ENCODE measurements around the gene RAF1. TPM values are rescaled to one million over a fixed set of nuclear protein-coding genes. Genes with fewer than 3 reads are reported as not detected.
A peak's percentile ranks its signal among the peaks of the same experiment; 100 is the strongest.

Gene RAF1
- 115 and 130 TPM in 2 replicates for total RNA-seq (ENCODE audit: low replicate concordance)

DNA sequence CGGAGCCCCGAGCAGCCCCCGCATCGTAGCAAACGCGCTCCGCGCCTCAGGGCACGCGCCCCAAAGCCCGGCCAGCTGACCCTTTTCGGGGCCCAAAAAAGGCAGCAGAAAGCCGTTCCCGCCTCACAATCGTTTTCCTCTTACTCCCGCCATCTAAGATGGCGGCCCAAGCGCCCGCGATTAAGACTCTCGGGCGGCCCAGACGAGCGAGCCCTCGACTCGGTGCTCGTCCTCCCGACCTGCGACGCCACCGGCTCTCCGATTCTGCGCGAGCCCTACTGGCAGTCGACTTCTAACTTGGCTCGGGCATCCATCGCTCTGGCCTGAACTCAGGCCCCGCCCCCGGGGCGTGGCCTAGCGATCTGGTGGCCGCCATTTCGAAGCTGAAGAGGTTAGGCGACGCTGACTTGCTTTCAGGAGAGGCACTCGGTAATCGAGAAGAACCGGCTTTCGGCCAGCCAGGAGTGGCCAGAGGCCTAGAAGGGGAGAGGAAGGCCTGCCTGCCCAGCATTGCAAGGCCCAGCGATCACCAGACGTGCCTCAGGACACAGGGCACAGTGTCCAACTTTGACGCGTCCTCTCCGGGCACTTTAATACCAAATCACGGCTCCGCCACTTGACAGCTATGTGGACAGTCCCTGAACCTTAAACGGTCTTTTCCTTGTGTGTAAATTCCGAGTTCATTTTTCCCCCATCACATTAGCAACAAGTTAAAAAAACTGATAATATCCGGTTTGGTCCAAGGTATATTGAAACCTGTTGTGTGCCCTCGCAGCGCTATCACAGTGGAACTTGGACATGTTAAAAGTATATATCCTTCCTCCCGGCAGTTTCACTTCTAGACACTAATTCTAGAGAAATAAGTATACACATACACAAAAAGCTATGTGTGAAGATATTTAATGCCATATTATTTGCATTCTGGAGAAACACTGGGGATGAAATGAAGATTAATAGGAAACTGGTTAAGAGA is at the start of gene RAF1:
Gene RAF1, minus strand, starts transcription at position 182 of the 973 bp plus-strand sequence. CDS start 45,396 bp downstream, outside the sequence.
- H3K4me2 ChIP-seq, result peak within 1 kb of the TSS; percentile 85
- H3K27me3 ChIP-seq, result no peaks in the 10 kb centered on the region
- Mint-ChIP-seq H3K27ac (peak within 1 kb of the TSS; percentile 100), H3K4me1 (peaks cover 27% of the 10 kb centered on the region), H3K36me3 (no peaks in the 10 kb centered on the region), H3K4me3 (peak within 1 kb of the TSS; percentile 90), H3K27me3 (ENCODE audit: insufficient read depth, low read depth) (peaks cover 4% of the 10 kb centered on the region), H3K9me3 (no peaks in the 10 kb centered on the region)
- peak within 1 kb of the TSS; percentile 90 for H3K4me3 ChIP-seq
- no peaks in the 10 kb centered on the region for H3K36me3 ChIP-seq
- H3K79me2 ChIP-seq (ENCODE audit: low read depth), result peaks cover 47% of the 10 kb centered on the region
- H3K9ac ChIP-seq, result peak within 1 kb of the TSS; percentile 98
- DNase-seq (ENCODE audit: low spot score), result peak; percentile 100
- H3K27ac ChIP-seq, result peak within 1 kb of the TSS; percentile 98
- peaks cover 21% of the 10 kb centered on the region for H4K20me1 ChIP-seq (ENCODE audit: low read depth)
- peak within 1 kb of the TSS; percentile 97 for H2AFZ ChIP-seq (replicated peaks)
- no peak for TF ChIP-seq EZH2phosphoT487 (IDR thresholded peaks at IDR 0.05)
- TF ChIP-seq, protein P1, sequence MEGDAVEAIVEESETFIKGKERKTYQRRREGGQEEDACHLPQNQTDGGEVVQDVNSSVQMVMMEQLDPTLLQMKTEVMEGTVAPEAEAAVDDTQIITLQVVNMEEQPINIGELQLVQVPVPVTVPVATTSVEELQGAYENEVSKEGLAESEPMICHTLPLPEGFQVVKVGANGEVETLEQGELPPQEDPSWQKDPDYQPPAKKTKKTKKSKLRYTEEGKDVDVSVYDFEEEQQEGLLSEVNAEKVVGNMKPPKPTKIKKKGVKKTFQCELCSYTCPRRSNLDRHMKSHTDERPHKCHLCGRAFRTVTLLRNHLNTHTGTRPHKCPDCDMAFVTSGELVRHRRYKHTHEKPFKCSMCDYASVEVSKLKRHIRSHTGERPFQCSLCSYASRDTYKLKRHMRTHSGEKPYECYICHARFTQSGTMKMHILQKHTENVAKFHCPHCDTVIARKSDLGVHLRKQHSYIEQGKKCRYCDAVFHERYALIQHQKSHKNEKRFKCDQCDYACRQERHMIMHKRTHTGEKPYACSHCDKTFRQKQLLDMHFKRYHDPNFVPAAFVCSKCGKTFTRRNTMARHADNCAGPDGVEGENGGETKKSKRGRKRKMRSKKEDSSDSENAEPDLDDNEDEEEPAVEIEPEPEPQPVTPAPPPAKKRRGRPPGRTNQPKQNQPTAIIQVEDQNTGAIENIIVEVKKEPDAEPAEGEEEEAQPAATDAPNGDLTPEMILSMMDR (IDR thresholded peaks at IDR 0.05), result no peak
- no peak for TF ChIP-seq EZH2 (IDR thresholded peaks at IDR 0.05)
- peaks cover 10% of the 10 kb centered on the region for H3F3A ChIP-seq (ENCODE audit: low read depth)
- H3K9me3 ChIP-seq (ENCODE audit: low read depth), result no peaks in the 10 kb centered on the region
- peaks cover 7% of the 10 kb centered on the region for H3K4me1 ChIP-seq

DNA sequence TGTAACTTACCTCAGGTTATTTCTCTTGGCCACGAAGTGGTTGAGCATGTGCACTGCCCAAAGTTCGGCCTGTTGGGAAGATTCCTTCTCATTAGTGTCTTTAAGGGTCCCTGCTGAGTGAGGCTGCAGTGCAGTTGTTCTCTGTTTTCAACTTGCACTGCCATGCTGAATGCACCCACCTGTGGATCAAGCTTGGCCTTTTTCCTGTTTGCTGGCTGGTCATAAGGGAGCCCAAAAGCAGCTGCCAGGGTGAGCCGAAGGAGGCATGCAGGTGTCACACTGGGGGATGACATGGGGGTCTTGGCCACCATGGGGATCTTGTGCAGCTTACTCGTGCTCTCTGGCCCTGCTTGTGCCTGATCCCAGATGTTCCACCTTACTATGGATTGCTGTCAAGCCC is 46.1 kb upstream of the RAF1 start:
- Mint-ChIP-seq H3K4me1 (no peaks in the 10 kb centered on the region), H3K9me3 (no peaks in the 10 kb centered on the region), H3K27ac (no peak overlapping the region), H3K27me3 (ENCODE audit: insufficient read depth, low read depth) (peaks cover 5% of the 10 kb centered on the region), H3K36me3 (no peaks in the 10 kb centered on the region), H3K4me3 (no peak overlapping the region)
- no peaks in the 10 kb centered on the region for H4K20me1 ChIP-seq (ENCODE audit: low read depth)
- no peaks in the 10 kb centered on the region for H3K4me1 ChIP-seq
- H3F3A ChIP-seq (ENCODE audit: low read depth), result no peaks in the 10 kb centered on the region
- no peaks in the 10 kb centered on the region for H3K36me3 ChIP-seq
- no peak for DNase-seq (ENCODE audit: low spot score)
- no peak overlapping the region for H3K9ac ChIP-seq
- no peak overlapping the region for H3K4me2 ChIP-seq
- H2AFZ ChIP-seq (replicated peaks), result no peak overlapping the region
- H3K9me3 ChIP-seq (ENCODE audit: low read depth), result no peaks in the 10 kb centered on the region
- TF ChIP-seq, protein P1 (IDR thresholded peaks at IDR 0.05), result no peak
- TF ChIP-seq EZH2phosphoT487 (IDR thresholded peaks at IDR 0.05), result no peak
- TF ChIP-seq EZH2 (IDR thresholded peaks at IDR 0.05), result no peak
- H3K79me2 ChIP-seq (ENCODE audit: low read depth), result no peaks in the 10 kb centered on the region
- no peak overlapping the region for H3K4me3 ChIP-seq
- H3K27me3 ChIP-seq, result no peaks in the 10 kb centered on the region
- H3K27ac ChIP-seq, result no peak overlapping the region

DNA sequence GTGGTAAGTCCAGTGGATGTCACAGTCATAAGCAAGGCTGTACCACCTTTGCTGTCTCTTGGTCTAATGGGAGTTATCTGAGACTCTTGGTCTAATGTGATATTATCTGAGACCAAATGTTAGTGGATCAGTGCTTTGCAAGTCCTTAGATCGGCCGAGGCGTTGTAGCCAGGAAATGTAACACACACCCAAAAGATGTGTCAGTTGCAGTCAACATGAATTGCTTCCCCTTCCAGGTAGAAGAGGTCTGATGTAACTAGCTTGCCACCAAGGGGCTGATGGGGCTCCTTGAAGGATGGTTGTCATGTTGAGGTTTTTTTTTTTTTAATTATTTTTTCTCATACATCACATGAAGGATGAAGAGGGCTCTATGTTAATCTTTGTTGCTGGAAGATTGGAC is 45.4 kb upstream of the RAF1 start:
- Histone ChIP-seq H3K4me3 (no peak overlapping the region), H2AFZ (replicated peaks) (no peak overlapping the region), H3K9ac (no peak overlapping the region), H3K27ac (no peak overlapping the region), H3K27me3 (no peaks in the 10 kb centered on the region), H3F3A (ENCODE audit: low read depth) (no peaks in the 10 kb centered on the region), H3K4me2 (no peak overlapping the region), H3K9me3 (ENCODE audit: low read depth) (no peaks in the 10 kb centered on the region), H3K4me1 (no peaks in the 10 kb centered on the region), H3K79me2 (ENCODE audit: low read depth) (no peaks in the 10 kb centered on the region), H4K20me1 (ENCODE audit: low read depth) (no peaks in the 10 kb centered on the region), H3K36me3 (no peaks in the 10 kb centered on the region)
- no peak for DNase-seq (ENCODE audit: low spot score)
- no peaks in the 10 kb centered on the region for H3K9me3 Mint-ChIP-seq
- H3K27ac Mint-ChIP-seq, result no peak overlapping the region
- H3K4me3 Mint-ChIP-seq, result no peak overlapping the region
- no peaks in the 10 kb centered on the region for H3K36me3 Mint-ChIP-seq
- peaks cover 2% of the 10 kb centered on the region for H3K27me3 Mint-ChIP-seq (ENCODE audit: insufficient read depth, low read depth)
- TF ChIP-seq, protein P1 (IDR thresholded peaks at IDR 0.05), result no peak
- H3K4me1 Mint-ChIP-seq, result no peaks in the 10 kb centered on the region

Data from neural progenitor cell (in vitro differentiated cells).